Testis (tissue), 2 donors: ENCODE data around the gene ISY1.

Experiments used
- CTCF ChIP-seq, 3 experiments: fragments of 450-650 bp in 2 of 3; fragments of 200-600 bp in 1 of 3; sonication (generic) in 1 of 3; IDR thresholded peaks; one replicate each; pipeline ENCODE4 v1.5.1; 2016 to 2019; ENCODE audit warnings: antibody characterized with exemption in 3 of 3, mild to moderate bottlenecking in 2 of 3, moderate library complexity in 1 of 3
- POLR2A ChIP-seq: fragments of 450-650 bp; IDR thresholded peaks from one replicate; pipeline ENCODE4 v1.6.1; 2017; ENCODE audit warnings: antibody characterized with exemption, mild to moderate bottlenecking, moderate library complexity

GRCh38 chr3:129164500-129164899, 3.6 kb upstream of the ISY1 start:
- TF ChIP-seq CTCF (IDR thresholded peaks at IDR 0.05), result no peak
- TF ChIP-seq POLR2A, result no peak
